A549 (cell line): ENCODE data around the gene ACSF3. TPM values are rescaled to one million over a fixed set of nuclear protein-coding genes. Genes with fewer than 3 reads are reported as not detected.

Experiments used
- ATAC-seq, 2 experiments: fragments of 200-7000 bp in 1 of 2; fragments of >200 bp in 1 of 2; cut with Nextera tagmentation in 1 of 2; cut with Tn5 transposase in 1 of 2; 3 replicates each; pipeline versions ENCODE4 v1.8.0 to v1.9.1; 2018 to 2020; ENCODE audit warnings: mild to moderate bottlenecking in 1 of 2, moderate library complexity in 1 of 2
- CTCF ChIA-PET: fragments of 300-600 bp; sonication (Branson Sonifier 250); formaldehyde crosslinking; extraction: SDS; loops from one replicate; lab custom pipeline; 2021; ENCODE audit warnings: antibody characterized with exemption, inconsistent platforms; lab: Yijun Ruan, JAX
- POLR2A ChIA-PET: fragments of 350-600 bp; formaldehyde crosslinking; extraction: SDS; loops from one replicate; lab custom pipeline; 2021; ENCODE audit warnings: antibody characterized with exemption, inconsistent platforms; lab: Yijun Ruan, JAX
- DNase-seq, 2 experiments: peaks; one replicate each; pipeline versions ENCODE4 v3.0.0 to v3.0.0-alpha.2; 2011 to 2016; ENCODE audit warnings: low read depth in 1 of 2, low spot score in 1 of 2
- FAIRE-seq: peaks from 2 replicates; lab custom pipeline; 2011; peaks lifted over from hg19 to GRCh38; lab: Jason Lieb, UNC
- H3K27ac ChIP-seq, 2 experiments: fragments of >200 bp; sonication (Bioruptor Twin); formaldehyde crosslinking; 3 replicates each; pipeline ENCODE4 v1.5.1; 2016 to 2017
- H3K4me1 ChIP-seq: fragments of >200 bp; sonication (Bioruptor Twin); formaldehyde crosslinking; 3 replicates; pipeline ENCODE4 v1.6.1; 2016
- H3K4me2 ChIP-seq: fragments of >200 bp; sonication (Bioruptor Twin); formaldehyde crosslinking; 3 replicates; pipeline ENCODE4 v1.6.1; 2016
- H3K4me3 ChIP-seq: fragments of >200 bp; sonication (Bioruptor Twin); formaldehyde crosslinking; 3 replicates; pipeline ENCODE4 v1.5.1; 2016
- H3K9me3 ChIP-seq: fragments of >200 bp; sonication (Bioruptor Twin); formaldehyde crosslinking; 3 replicates; pipeline ENCODE4 v1.6.1; 2016
- ATOH8 ChIP-seq: fragments of 250-450 bp; sonication (Bioruptor Pico); IDR thresholded peaks from 2 replicates; pipeline ENCODE4 v1.5.0; 2020; ENCODE audit warnings: low read depth, mild to moderate bottlenecking, moderate library complexity
- CHD4 ChIP-seq: fragments of 200-600 bp; sonication (generic); IDR thresholded peaks from 2 replicates; pipeline ENCODE4 v1.6.1; 2016; ENCODE audit warnings: antibody characterized with exemption, mild to moderate bottlenecking, borderline replicate concordance
- CTCF ChIP-seq: fragments of >200 bp; sonication (Bioruptor Twin); formaldehyde crosslinking; IDR thresholded peaks from 3 replicates; pipeline ENCODE4 v1.5.1; 2016
- EHF ChIP-seq: fragments of 250-450 bp; sonication (Bioruptor Pico); IDR thresholded peaks from 2 replicates; pipeline ENCODE4 v1.5.0; 2020; ENCODE audit warnings: mild to moderate bottlenecking
- ESRRA ChIP-seq: fragments of 150-350 bp; IDR thresholded peaks from 2 replicates; pipeline ENCODE4 v1.6.1; 2014; ENCODE audit warnings: mild to moderate bottlenecking, low read length, borderline replicate concordance
- FOXS1 ChIP-seq: fragments of 250-450 bp; sonication (Bioruptor Pico); IDR thresholded peaks from 2 replicates; pipeline ENCODE4 v1.5.0; 2020; ENCODE audit warnings: mild to moderate bottlenecking, moderate library complexity
- HES2 ChIP-seq: fragments of >200 bp; sonication (Bioruptor Twin); formaldehyde crosslinking; IDR thresholded peaks from 2 replicates; pipeline ENCODE4 v1.6.1; 2016
- HEYL ChIP-seq: fragments of 250-450 bp; sonication (Bioruptor Pico); IDR thresholded peaks from 2 replicates; pipeline ENCODE4 v1.8.0; 2021; ENCODE audit warnings: mild to moderate bottlenecking, moderate library complexity
- HMGXB4 ChIP-seq: fragments of 250-450 bp; sonication (Bioruptor Pico); IDR thresholded peaks from 2 replicates; pipeline ENCODE4 v1.5.0; 2021; ENCODE audit warnings: mild to moderate bottlenecking, moderate library complexity, borderline replicate concordance
- HOXA7 ChIP-seq: fragments of 250-450 bp; sonication (Bioruptor Pico); IDR thresholded peaks from 2 replicates; pipeline ENCODE4 v1.5.0; 2020; ENCODE audit warnings: mild to moderate bottlenecking, moderate library complexity
- JUNB ChIP-seq: fragments of >200 bp; sonication (Bioruptor Twin); formaldehyde crosslinking; IDR thresholded peaks from 2 replicates; pipeline ENCODE4 v1.6.1; 2016
- KDM5A ChIP-seq: fragments of 200-600 bp; sonication (generic); IDR thresholded peaks from 2 replicates; pipeline ENCODE4 v1.6.1; 2016; ENCODE audit warnings: antibody characterized with exemption, mild to moderate bottlenecking
- MAX ChIP-seq: IDR thresholded peaks from 2 replicates; pipeline ENCODE4 v1.6.1; 2012
- MAZ ChIP-seq: fragments of 150-350 bp; IDR thresholded peaks from 2 replicates; pipeline ENCODE4 v1.6.1; 2014; ENCODE audit warnings: antibody characterized with exemption, low read depth, low read length, borderline replicate concordance
- NR3C1 ChIP-seq: fragments of >200 bp; sonication (Bioruptor Twin); formaldehyde crosslinking; IDR thresholded peaks from 3 replicates; pipeline ENCODE4 v1.6.1; 2017
- RARB ChIP-seq: fragments of 250-450 bp; sonication (Bioruptor Pico); IDR thresholded peaks from 2 replicates; pipeline ENCODE4 v1.8.0; 2021; ENCODE audit warnings: mild to moderate bottlenecking, moderate library complexity
- RCOR1 ChIP-seq: fragments of 150-350 bp; IDR thresholded peaks from 2 replicates; pipeline ENCODE4 v1.6.1; 2014; ENCODE audit warnings: antibody characterized with exemption, low read length, low read depth
- RFX5 ChIP-seq: fragments of 450-650 bp; IDR thresholded peaks from 2 replicates; pipeline ENCODE4 v1.7.1; 2014; ENCODE audit warnings: antibody characterized with exemption, mild to moderate bottlenecking, moderate library complexity
- RNF2 ChIP-seq: fragments of 200-600 bp; sonication (generic); IDR thresholded peaks from 2 replicates; pipeline ENCODE4 v1.6.1; 2016; ENCODE audit warnings: low read depth, mild to moderate bottlenecking, antibody characterized with exemption, moderate library complexity, borderline replicate concordance
- USF2 ChIP-seq: fragments of 450-650 bp; IDR thresholded peaks from 2 replicates; pipeline ENCODE4 v1.6.1; 2014; ENCODE audit warnings: antibody characterized with exemption
- ZNF302 ChIP-seq: fragments of 250-450 bp; sonication (Bioruptor Pico); IDR thresholded peaks from 2 replicates; pipeline ENCODE4 v1.9.0; 2021; ENCODE audit warnings: inconsistent platforms, mild to moderate bottlenecking, moderate library complexity
- WGBS: methylation state at CpG from one replicate; pipeline ENCODE4 v1.1.6; 2017; ENCODE audit errors: missing lambda C conversion rate; 5-methylcytosine and 5-hydroxymethylcytosine counted together
- polyA plus RNA-seq, 4 experiments: library from polyadenylated mRNA; depleted of rRNA in 3 of 4; stranded (reverse); fragments of >200 nt; fragmentation: RNase III in 1 of 4; extraction: RNeasy Plus Mini Kit Qiagen cat#74134 plus additional on column Dnase treatment in 1 of 4; gene quantifications; 2 replicates in 3 of 4; 3 replicates in 1 of 4; pipeline ENCODE4 v1.2.3, GENCODE V29; 2011 to 2017

Gene ACSF3
- polyA plus RNA-seq, 2 of the 4 experiments (the other 2 are of a cell fraction), result 9.8 to 13.1 TPM

- peaks cover 14% of the 10 kb centered on the region; the same call in 1 of the 3 replicates for H3K4me1 ChIP-seq
- POLR2A ChIA-PET, result no interaction called here
- CTCF ChIA-PET, result interaction anchor here (0.9 kb wide), 1 partner anchor 15 kb away, joined by 4 read pairs; no protein-coding TSS in a partner anchor
- no peak overlapping the region for H3K27ac ChIP-seq
- TF ChIP-seq HEYL, result no peak
- no peak overlapping the region for H3K4me3 ChIP-seq
- DNase-seq (no peak), FAIRE-seq (no peak), ATAC-seq (no peak)
- H3K4me2 ChIP-seq, result no peak overlapping the region
- H3K9me3 ChIP-seq, result no peaks in the 10 kb centered on the region
- whole genome bisulfite sequencing, result 69% methylated on average over 18 of the region's 25 CpGs
Measured at GRCh38 chr16:89055894-89056555, 37.6 kb upstream of the ACSF3 start.

GRCh38 chr16:89056592-89056991, 37.1 kb upstream of the ACSF3 start:
- POLR2A ChIA-PET, result no interaction called here
- no peak for ATAC-seq
- CTCF ChIA-PET, result interaction anchor here (0.9 kb wide), 1 partner anchor 15 kb away, joined by 4 read pairs; no protein-coding TSS in a partner anchor
- H3K4me3 ChIP-seq, result no peak overlapping the region
- 49% methylated on average over 10 of the region's 11 CpGs for WGBS
- peaks cover 14% of the 10 kb centered on the region; the same call in 1 of the 3 replicates for H3K4me1 ChIP-seq
- no peak for DNase-seq
- H3K4me2 ChIP-seq, result no peak overlapping the region
- no peak overlapping the region for H3K27ac ChIP-seq
- FAIRE-seq, result no peak
- no peaks in the 10 kb centered on the region for H3K9me3 ChIP-seq
- TF ChIP-seq HES2 (no peak), MAZ (no peak), CTCF (no peak), HOXA7 (CRISPR knock-in tag) (no peak), RFX5 (no peak), ZNF302 (CRISPR knock-in tag) (no peak), EHF (CRISPR knock-in tag) (no peak), MAX (no peak), JUNB (no peak), RNF2 (no peak), ESRRA (no peak), KDM5A (no peak), CHD4 (no peak), RCOR1 (no peak), FOXS1 (CRISPR knock-in tag) (no peak), RARB (CRISPR knock-in tag) (no peak), ATOH8 (no peak), HMGXB4 (CRISPR knock-in tag) (no peak), USF2 (no peak), NR3C1 (no peak)
- TF ChIP-seq, all 56 proteins: peak for 0
